Measurements from ENCODE around the gene OTOG. TPM values are rescaled to one million over a fixed set of nuclear protein-coding genes. Genes with fewer than 3 reads are reported as not detected.
A peak's percentile ranks its signal among the peaks of the same experiment; 100 is the strongest.

OTOG gene
- total RNA-seq, 1 donor from 2014 or later, result not detected

DNA sequence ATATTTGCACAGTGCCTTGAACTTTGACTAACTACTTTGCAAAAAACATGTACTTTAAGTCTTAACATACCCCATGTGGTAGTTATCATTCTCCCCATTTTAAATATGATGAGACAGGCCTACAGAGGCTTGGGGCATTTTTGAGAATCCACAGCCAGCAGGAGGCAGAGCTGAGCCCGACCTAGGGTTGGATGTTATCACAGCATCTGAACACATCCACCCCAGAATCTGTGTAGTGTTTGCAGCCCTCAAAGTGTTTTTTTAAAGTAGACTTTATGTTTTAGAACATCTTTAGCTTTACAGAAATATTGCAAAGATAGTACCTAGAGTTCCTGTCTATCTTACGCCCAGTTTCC lies 17.6 kb downstream of the OTOG start:
- Mint-ChIP-seq H3K4me1 (ENCODE audit: low read depth) (no peaks in the 10 kb centered on the region), H3K4me3 (ENCODE audit: unreplicated experiment) (no peak overlapping the region), H3K27me3 (ENCODE audit: low read depth) (peaks cover 18% of the 10 kb centered on the region), H3K9me3 (ENCODE audit: low read depth) (no peaks in the 10 kb centered on the region), H3K27ac (ENCODE audit: unreplicated experiment) (no peak overlapping the region), H3K36me3 (ENCODE audit: low read depth) (no peaks in the 10 kb centered on the region)
- no peak for DNase-seq (ENCODE audit: low spot score)
- TF ChIP-seq, protein P1, sequence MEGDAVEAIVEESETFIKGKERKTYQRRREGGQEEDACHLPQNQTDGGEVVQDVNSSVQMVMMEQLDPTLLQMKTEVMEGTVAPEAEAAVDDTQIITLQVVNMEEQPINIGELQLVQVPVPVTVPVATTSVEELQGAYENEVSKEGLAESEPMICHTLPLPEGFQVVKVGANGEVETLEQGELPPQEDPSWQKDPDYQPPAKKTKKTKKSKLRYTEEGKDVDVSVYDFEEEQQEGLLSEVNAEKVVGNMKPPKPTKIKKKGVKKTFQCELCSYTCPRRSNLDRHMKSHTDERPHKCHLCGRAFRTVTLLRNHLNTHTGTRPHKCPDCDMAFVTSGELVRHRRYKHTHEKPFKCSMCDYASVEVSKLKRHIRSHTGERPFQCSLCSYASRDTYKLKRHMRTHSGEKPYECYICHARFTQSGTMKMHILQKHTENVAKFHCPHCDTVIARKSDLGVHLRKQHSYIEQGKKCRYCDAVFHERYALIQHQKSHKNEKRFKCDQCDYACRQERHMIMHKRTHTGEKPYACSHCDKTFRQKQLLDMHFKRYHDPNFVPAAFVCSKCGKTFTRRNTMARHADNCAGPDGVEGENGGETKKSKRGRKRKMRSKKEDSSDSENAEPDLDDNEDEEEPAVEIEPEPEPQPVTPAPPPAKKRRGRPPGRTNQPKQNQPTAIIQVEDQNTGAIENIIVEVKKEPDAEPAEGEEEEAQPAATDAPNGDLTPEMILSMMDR (IDR thresholded peaks at IDR 0.05), result peak; percentile 35

GRCh38 chr11:17568944-17569343 lies 21.9 kb downstream of the OTOG start:
- no peak for DNase-seq (ENCODE audit: low spot score)

DNA sequence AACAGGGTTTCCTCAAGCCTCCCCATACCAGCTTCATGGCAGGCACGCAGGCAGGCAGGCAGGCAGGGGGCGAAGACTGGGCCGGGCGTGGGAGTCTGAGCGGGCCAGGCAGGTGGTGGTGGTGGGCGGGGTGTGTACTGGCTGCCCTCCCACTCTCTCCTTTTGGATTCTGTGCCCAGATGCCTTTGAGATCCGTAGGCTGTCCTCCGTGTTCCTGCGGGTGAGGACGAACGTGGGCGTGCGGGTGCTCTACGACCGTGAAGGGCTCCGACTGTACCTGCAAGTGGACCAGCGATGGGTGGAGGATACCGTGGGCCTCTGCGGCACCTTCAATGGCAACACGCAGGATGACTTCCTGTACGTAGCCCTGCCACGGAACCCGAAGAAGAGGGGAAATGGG lies 23.0 kb downstream of the OTOG start:
- Mint-ChIP-seq H3K4me3 (ENCODE audit: unreplicated experiment) (no peak overlapping the region), H3K27me3 (ENCODE audit: low read depth) (peaks cover 34% of the 10 kb centered on the region), H3K9me3 (ENCODE audit: low read depth) (no peaks in the 10 kb centered on the region), H3K4me1 (ENCODE audit: low read depth) (no peaks in the 10 kb centered on the region), H3K36me3 (ENCODE audit: low read depth) (no peaks in the 10 kb centered on the region), H3K27ac (ENCODE audit: unreplicated experiment) (no peak overlapping the region)
- DNase-seq (ENCODE audit: low spot score), result no peak
- TF ChIP-seq, protein P1 (IDR thresholded peaks at IDR 0.05), result no peak

More at GRCh38 chr11:17568944-17569343, 21.9 kb downstream of the OTOG start:
- H3K4me1 Mint-ChIP-seq (ENCODE audit: low read depth), result no peaks in the 10 kb centered on the region
- H3K9me3 Mint-ChIP-seq (ENCODE audit: low read depth), result no peaks in the 10 kb centered on the region
- TF ChIP-seq, protein P1 (IDR thresholded peaks at IDR 0.05), result no peak
- no peak overlapping the region for H3K27ac Mint-ChIP-seq (ENCODE audit: unreplicated experiment)
- H3K36me3 Mint-ChIP-seq (ENCODE audit: low read depth), result no peaks in the 10 kb centered on the region
- H3K4me3 Mint-ChIP-seq (ENCODE audit: unreplicated experiment), result no peak overlapping the region
- H3K27me3 Mint-ChIP-seq (ENCODE audit: low read depth), result peaks cover 33% of the 10 kb centered on the region

DNA sequence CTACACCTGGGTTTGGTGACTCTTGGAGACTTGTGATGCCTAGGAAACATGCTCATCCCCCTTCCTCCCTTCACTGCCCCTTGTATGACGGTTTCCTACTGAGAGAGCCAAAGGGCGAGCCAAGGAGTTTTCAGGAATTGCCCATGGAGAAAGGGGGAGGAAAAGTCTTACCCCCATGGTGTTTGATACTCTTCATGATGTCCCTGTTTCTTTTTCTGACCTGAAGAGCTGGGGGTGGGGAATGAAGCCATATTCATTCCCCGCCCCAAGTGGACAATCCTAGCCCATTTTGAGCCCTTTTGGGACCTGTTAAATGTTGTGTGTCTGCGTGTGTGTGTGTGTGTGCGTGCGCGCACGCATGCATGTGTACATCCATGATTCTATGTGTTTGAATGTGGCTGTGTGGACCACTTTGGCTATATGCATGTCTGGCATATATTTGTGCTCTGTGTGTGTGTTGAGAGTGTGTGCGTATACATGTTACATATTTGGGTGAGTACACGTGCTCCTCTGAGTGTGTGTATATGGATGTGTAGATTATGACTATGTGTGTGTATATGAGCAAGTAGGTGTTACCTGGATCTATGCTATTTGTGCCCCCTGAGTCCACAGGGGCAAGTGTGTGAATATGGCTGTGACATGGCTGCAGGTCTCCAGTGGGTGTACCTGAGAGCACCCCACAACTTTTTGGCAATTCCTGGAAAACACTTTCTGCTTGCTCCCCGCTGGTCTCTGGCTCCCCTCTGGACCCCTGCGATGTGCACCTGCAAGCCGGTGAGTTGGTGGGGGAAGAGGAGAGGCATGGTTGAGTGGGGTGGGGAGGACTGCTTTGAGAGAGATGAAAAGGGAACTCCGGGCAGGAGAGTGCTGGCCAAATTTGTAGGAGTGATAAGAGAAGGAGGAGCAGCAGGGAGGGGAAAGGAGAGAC lies 24.6 kb downstream of the OTOG start:
- no peaks in the 10 kb centered on the region for H3K36me3 Mint-ChIP-seq (ENCODE audit: low read depth)
- DNase-seq (ENCODE audit: low spot score), result no peak

DNA sequence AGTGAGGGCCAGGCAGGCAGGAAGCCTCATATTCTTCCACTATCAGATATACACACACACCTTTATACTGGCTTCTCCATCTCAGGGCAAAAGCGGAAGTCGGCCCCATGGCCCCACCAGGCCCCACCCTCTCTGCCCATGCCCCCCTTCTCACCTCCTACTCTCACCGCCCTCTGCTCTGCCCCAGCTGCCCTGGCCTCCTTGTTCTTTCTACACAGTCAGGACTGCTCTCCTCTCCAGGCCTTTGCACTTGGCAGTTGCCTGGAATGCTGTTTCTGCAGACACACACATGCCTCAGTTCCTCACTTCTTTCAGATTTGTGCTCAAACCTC lies 25.3 kb downstream of the OTOG start:
- no peak overlapping the region for H3K27ac Mint-ChIP-seq (ENCODE audit: unreplicated experiment)
- no peaks in the 10 kb centered on the region for H3K36me3 Mint-ChIP-seq (ENCODE audit: low read depth)
- no peak for DNase-seq (ENCODE audit: low spot score)
- TF ChIP-seq, protein P1 (IDR thresholded peaks at IDR 0.05), result no peak
- no peaks in the 10 kb centered on the region for H3K4me1 Mint-ChIP-seq (ENCODE audit: low read depth)
- peaks cover 34% of the 10 kb centered on the region for H3K27me3 Mint-ChIP-seq (ENCODE audit: low read depth)
- no peak overlapping the region for H3K4me3 Mint-ChIP-seq (ENCODE audit: unreplicated experiment)
- H3K9me3 Mint-ChIP-seq (ENCODE audit: low read depth), result no peaks in the 10 kb centered on the region

More for the DNA sequence above, 24.6 kb downstream of the OTOG start:
- no peak overlapping the region for H3K4me3 Mint-ChIP-seq (ENCODE audit: unreplicated experiment)
- H3K4me1 Mint-ChIP-seq (ENCODE audit: low read depth), result no peaks in the 10 kb centered on the region
- no peak overlapping the region for H3K27ac Mint-ChIP-seq (ENCODE audit: unreplicated experiment)
- H3K27me3 Mint-ChIP-seq (ENCODE audit: low read depth), result peaks cover 37% of the 10 kb centered on the region
- no peaks in the 10 kb centered on the region for H3K9me3 Mint-ChIP-seq (ENCODE audit: low read depth)
- TF ChIP-seq, protein P1 (IDR thresholded peaks at IDR 0.05), result no peak

All from chondrocyte (in vitro differentiated cells).